ENCODE data around the gene NRG2.

The NRG2 gene

GRCh38 chr5:139946006-139946405 lies 97.1 kb downstream of the NRG2 start:
- TF ChIP-seq TAF1 (IDR thresholded peaks at IDR 0.05; ENCODE audit: borderline replicate concordance, insufficient read depth, low read length): no peak

DNA sequence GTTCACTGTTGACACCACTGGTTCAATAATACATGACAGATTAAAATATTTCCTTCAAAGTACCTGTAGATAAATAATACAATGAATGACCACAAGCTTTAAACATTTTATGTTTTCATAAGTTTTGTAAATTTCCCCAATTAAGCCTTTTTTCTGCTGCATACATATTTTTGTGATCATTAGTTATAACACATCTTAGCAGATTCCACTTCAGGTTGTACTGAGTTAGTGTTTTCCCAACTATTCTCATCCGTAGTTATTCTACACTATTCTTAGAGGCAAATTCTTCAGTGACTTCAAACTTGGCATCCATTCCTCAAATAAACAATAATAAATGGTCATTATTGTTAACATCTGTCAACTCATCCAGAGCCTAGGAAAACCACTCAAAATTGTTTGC lies 100.9 kb downstream of the NRG2 start:
- TF ChIP-seq POLR2AphosphoS5 (IDR thresholded peaks at IDR 0.05; ENCODE audit: low read depth, low read length): no peak

GRCh38 chr5:139930406-139930805 lies 112.7 kb downstream of the NRG2 start:
- TF ChIP-seq POLR2AphosphoS5 (IDR thresholded peaks at IDR 0.05; ENCODE audit: low read depth, low read length) (no peak), FOXP2 (optimal IDR thresholded peaks at IDR 0.05; ENCODE audit: borderline replicate concordance, extremely low read depth, extremely low read length, insufficient read depth) (no peak), SIN3A (IDR thresholded peaks at IDR 0.05; ENCODE audit: borderline replicate concordance, insufficient read depth, low read length) (no peak), TAF1 (IDR thresholded peaks at IDR 0.05; ENCODE audit: borderline replicate concordance, insufficient read depth, low read length) (no peak)
- TF ChIP-seq, protein P1, sequence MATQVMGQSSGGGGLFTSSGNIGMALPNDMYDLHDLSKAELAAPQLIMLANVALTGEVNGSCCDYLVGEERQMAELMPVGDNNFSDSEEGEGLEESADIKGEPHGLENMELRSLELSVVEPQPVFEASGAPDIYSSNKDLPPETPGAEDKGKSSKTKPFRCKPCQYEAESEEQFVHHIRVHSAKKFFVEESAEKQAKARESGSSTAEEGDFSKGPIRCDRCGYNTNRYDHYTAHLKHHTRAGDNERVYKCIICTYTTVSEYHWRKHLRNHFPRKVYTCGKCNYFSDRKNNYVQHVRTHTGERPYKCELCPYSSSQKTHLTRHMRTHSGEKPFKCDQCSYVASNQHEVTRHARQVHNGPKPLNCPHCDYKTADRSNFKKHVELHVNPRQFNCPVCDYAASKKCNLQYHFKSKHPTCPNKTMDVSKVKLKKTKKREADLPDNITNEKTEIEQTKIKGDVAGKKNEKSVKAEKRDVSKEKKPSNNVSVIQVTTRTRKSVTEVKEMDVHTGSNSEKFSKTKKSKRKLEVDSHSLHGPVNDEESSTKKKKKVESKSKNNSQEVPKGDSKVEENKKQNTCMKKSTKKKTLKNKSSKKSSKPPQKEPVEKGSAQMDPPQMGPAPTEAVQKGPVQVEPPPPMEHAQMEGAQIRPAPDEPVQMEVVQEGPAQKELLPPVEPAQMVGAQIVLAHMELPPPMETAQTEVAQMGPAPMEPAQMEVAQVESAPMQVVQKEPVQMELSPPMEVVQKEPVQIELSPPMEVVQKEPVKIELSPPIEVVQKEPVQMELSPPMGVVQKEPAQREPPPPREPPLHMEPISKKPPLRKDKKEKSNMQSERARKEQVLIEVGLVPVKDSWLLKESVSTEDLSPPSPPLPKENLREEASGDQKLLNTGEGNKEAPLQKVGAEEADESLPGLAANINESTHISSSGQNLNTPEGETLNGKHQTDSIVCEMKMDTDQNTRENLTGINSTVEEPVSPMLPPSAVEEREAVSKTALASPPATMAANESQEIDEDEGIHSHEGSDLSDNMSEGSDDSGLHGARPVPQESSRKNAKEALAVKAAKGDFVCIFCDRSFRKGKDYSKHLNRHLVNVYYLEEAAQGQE (IDR thresholded peaks at IDR 0.05; ENCODE audit: insufficient read depth in 1 of 2, low read depth in 2 of 2, low read length in 2 of 2): no peak

- TF ChIP-seq SIN3A (IDR thresholded peaks at IDR 0.05; ENCODE audit: borderline replicate concordance, insufficient read depth, low read length) (no peak), TAF1 (IDR thresholded peaks at IDR 0.05; ENCODE audit: borderline replicate concordance, insufficient read depth, low read length) (no peak), POLR2AphosphoS5 (IDR thresholded peaks at IDR 0.05; ENCODE audit: low read depth, low read length) (no peak), FOXP2 (optimal IDR thresholded peaks at IDR 0.05; ENCODE audit: borderline replicate concordance, extremely low read depth, extremely low read length, insufficient read depth) (no peak)
- TF ChIP-seq, protein P1 (IDR thresholded peaks at IDR 0.05; ENCODE audit: insufficient read depth in 1 of 2, low read depth in 2 of 2, low read length in 2 of 2): no peak
Observed at GRCh38 chr5:139926797-139927503, 116.1 kb downstream of the NRG2 start.

GRCh38 chr5:139925650-139926640 lies 117.2 kb downstream of the NRG2 start:
- TF ChIP-seq SIN3A (IDR thresholded peaks at IDR 0.05; ENCODE audit: borderline replicate concordance, insufficient read depth, low read length) (no peak), TAF1 (IDR thresholded peaks at IDR 0.05; ENCODE audit: borderline replicate concordance, insufficient read depth, low read length) (no peak), FOXP2 (optimal IDR thresholded peaks at IDR 0.05; ENCODE audit: borderline replicate concordance, extremely low read depth, extremely low read length, insufficient read depth) (no peak), POLR2AphosphoS5 (IDR thresholded peaks at IDR 0.05; ENCODE audit: low read depth, low read length) (no peak)
- TF ChIP-seq, protein P1 (IDR thresholded peaks at IDR 0.05; ENCODE audit: insufficient read depth in 1 of 2, low read depth in 2 of 2, low read length in 2 of 2): no peak

DNA sequence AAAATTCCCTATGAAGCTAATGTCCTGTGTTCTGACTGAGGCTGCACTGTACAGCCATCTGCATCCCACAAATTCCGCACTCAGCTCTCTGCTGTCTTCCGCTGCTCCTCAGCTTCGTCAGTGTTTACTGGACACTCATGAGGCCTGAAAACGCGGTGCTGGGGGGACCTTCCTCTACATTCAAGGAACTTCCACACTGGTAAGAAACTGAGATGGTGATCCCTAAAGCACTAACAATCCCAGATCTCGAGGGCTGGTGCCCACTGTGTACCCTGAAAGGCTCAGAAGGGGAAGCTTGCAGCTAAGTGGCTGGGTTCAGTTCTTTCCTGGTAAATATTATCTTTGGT lies 117.9 kb downstream of the NRG2 start:
- TF ChIP-seq SIN3A (IDR thresholded peaks at IDR 0.05; ENCODE audit: borderline replicate concordance, insufficient read depth, low read length) (no peak), FOXP2 (optimal IDR thresholded peaks at IDR 0.05; ENCODE audit: borderline replicate concordance, extremely low read depth, extremely low read length, insufficient read depth) (no peak), POLR2AphosphoS5 (IDR thresholded peaks at IDR 0.05; ENCODE audit: low read depth, low read length) (no peak), TAF1 (IDR thresholded peaks at IDR 0.05; ENCODE audit: borderline replicate concordance, insufficient read depth, low read length) (no peak)
- TF ChIP-seq, protein P1 (IDR thresholded peaks at IDR 0.05; ENCODE audit: insufficient read depth in 1 of 2, low read depth in 2 of 2, low read length in 2 of 2): no peak

Data from PFSK-1 (cell line).